ENCODE measurements around the gene KCNQ5.
"Not testable (repeated sequence)": the region's sequence is repeated elsewhere in the genome, so short reads cannot be mapped to it uniquely, and the experiment has no call there.

Gene KCNQ5

DNA sequence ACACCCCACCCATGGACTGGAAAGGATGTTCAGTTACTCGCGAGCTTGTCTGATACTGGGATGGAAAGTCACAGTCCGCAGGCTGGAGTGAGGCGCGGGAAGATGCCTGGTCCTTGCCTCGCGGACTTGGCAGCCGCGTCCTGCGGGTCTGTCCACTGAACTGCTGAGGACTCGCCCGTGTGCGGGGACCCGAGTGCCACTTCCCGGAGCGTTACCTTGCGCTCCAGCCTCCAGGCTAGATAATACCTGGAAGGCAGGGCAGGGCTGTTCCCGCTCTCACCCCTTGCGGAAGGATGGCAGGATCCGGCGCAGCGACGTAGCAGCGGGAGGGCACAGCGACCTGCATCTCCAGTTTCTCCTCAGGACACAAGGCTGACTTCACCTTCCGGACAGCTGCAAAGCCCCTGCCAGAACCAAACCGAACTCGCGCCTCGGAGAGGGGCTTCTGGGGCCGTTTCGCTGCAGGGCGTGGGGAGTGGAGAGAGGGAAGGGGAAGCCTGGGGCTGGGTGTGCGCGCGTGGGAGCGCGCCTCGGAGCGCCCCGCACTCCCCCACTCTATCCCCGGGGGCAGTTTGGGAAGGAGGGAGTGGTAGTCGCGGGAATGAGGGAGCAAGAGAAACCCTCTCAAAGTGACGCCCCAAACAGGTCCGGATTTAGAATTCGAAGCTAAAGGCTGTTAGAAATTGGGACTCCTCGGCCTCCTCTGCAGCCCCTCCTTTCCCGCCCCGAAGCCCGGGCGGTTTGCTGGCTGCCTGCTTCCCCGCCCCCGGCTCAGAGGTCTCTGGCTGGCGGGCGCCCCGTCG is at the start of gene KCNQ5:
TSS of gene KCNQ5 (plus strand) at position 774 of the 803 bp plus-strand sequence.
- TF ChIP-seq, protein P1, sequence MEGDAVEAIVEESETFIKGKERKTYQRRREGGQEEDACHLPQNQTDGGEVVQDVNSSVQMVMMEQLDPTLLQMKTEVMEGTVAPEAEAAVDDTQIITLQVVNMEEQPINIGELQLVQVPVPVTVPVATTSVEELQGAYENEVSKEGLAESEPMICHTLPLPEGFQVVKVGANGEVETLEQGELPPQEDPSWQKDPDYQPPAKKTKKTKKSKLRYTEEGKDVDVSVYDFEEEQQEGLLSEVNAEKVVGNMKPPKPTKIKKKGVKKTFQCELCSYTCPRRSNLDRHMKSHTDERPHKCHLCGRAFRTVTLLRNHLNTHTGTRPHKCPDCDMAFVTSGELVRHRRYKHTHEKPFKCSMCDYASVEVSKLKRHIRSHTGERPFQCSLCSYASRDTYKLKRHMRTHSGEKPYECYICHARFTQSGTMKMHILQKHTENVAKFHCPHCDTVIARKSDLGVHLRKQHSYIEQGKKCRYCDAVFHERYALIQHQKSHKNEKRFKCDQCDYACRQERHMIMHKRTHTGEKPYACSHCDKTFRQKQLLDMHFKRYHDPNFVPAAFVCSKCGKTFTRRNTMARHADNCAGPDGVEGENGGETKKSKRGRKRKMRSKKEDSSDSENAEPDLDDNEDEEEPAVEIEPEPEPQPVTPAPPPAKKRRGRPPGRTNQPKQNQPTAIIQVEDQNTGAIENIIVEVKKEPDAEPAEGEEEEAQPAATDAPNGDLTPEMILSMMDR (IDR thresholded peaks at IDR 0.05; ENCODE audit: control insufficient read depth, extremely low read depth, insufficient read depth), result no peak
- no peak for DNase-seq (ENCODE audit: low read depth)
- H3K4me3 ChIP-seq (ENCODE audit: low read depth, low read length), result peak within 1 kb of the TSS; percentile 55

DNA sequence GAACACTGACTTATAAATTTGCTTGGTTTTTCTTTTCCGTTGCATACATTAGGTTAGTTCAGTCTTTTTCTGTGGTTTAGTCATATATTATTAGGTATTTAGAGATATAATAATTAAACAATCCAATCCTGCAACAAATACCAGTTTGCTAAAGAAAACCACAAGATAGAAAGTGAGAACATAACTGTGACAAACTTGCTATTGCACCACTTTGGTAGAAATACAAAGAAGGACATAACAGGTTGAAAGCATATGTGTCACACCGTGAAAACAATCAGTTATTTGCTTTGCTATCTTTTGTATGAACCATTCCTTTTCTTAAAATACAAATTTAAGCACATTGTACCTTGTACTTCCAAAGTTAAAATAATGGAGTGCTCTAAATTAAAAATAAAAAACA is 42.0 kb upstream of the KCNQ5 start:
- TF ChIP-seq, protein P1 (IDR thresholded peaks at IDR 0.05; ENCODE audit: control insufficient read depth, extremely low read depth, insufficient read depth), result no peak
- no peak overlapping the region for H3K4me3 ChIP-seq (ENCODE audit: low read depth, low read length)
- no peak for DNase-seq (ENCODE audit: low read depth)

DNA sequence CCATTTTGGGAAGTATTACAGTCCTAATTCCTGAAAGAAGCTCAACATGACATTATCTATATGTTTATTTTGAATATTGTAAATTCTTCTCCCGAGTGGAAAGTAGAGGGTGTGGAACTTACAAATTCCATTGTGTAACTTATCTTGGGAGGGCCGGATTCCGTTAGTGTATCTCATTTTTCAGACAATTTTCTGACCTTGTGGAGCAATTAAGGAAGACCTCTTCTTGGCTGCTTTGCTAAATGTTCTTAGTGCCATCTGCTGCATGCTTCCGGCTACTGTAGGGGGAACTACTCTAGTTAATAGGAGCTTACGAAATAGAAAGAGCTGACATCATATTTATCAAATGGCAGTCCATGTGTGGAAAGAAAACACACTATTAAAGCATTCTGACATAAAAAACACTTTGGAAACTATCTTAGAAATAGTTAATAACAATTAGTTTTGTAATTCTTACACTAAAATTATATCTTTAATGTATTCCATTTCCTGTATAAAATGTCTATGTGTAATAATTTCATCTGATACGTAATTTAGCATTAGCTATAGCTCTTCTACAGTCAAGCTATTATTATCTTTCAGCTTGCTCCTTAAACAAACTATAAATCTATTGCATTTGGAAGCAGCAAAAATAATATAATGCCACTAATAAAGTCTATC is 41.5 kb upstream of the KCNQ5 start:
- DNase-seq (ENCODE audit: low read depth), result peak; percentile 34
- H3K4me3 ChIP-seq (ENCODE audit: low read depth, low read length), result no peak overlapping the region
- TF ChIP-seq, protein P1 (IDR thresholded peaks at IDR 0.05; ENCODE audit: control insufficient read depth, extremely low read depth, insufficient read depth), result peak; percentile 48

DNA sequence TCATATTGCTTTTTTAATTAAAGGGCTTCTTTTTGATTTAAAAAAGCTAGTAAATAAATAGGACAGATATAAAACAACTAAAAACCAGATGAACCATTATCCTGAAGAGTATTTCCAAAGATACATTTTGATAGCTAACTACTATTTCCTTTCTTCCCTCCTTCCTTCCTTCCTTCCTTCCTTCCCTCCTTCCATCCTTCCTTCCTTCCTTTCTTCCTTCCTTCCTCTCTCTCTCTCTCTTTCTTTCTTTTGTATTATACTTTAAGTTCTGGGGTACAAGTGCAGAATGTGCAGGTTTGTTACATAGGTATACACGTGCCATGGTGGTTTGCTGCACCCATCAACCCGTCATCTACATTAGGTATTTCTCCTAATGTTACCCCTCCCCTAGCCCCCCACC is 40.9 kb upstream of the KCNQ5 start:
- H3K4me3 ChIP-seq (ENCODE audit: low read depth, low read length); DNase-seq (ENCODE audit: low read depth): not testable (repeated sequence)

DNA sequence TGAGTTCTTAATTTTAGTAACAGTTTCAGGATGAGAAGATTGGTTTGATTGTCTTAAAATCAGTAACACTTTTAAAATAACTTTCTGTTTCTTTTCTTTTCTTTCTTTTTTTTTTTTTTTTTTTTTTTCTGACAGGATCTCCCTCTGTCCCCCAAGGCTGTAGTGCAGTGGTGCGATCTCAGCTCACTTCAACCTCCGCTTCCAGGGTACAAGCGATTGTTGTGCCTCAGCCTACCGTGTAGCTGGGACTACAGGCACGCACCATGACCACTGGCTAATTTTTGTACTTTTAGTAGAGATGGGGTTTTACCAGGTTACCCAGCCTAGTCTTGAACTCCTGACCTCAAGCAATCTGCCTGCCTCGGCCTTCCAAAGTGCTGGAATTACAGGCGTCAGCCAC is 33.7 kb upstream of the KCNQ5 start:
- H3K4me3 ChIP-seq (ENCODE audit: low read depth, low read length), result no peak overlapping the region
- TF ChIP-seq, protein P1 (IDR thresholded peaks at IDR 0.05; ENCODE audit: control insufficient read depth, extremely low read depth, insufficient read depth), result no peak

DNA sequence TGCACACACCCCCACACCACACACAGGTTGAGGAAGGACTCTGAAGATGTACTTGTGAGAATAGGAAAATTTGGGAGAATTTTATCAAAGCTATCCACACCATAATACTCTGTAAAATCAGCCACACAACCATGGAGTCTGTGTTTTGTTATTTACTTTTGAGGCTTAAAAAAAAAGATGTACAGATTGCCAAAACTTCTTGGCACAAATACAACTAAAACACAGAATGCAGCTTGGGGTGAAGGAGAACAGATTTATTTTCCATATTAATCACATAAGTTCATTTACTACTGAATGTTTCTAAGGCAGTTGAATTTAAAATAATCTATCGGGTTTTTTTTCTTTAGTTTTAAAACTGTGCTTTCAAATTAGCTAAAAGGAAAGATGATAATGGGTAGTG is 32.8 kb upstream of the KCNQ5 start:
- peak; percentile 52 for DNase-seq (ENCODE audit: low read depth)
- H3K4me3 ChIP-seq (ENCODE audit: low read depth, low read length), result no peak overlapping the region
- TF ChIP-seq, protein P1 (IDR thresholded peaks at IDR 0.05; ENCODE audit: control insufficient read depth, extremely low read depth, insufficient read depth), result no peak

More for the DNA sequence above, 33.7 kb upstream of the KCNQ5 start:
- no peak for DNase-seq (ENCODE audit: low read depth)

DNA sequence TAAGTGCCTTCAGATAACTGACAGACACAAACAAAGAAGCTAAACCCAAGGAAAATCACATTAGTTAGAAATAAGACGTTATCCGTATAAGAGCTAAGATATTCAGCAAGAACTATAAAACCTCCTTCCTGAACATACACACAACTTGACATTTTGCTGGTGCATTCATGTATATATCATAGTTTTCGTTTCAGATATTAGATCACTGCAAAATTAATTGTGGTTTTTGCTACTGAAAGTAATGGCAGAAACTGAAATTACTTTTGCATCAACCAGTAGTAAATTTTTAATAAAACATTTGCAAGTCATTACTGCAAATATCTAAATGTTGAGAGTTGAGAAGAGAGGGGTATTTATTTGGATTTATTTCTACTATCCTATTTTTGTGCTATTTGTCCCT is 26.1 kb upstream of the KCNQ5 start:
- no peak overlapping the region for H3K4me3 ChIP-seq (ENCODE audit: low read depth, low read length)
- TF ChIP-seq, protein P1 (IDR thresholded peaks at IDR 0.05; ENCODE audit: control insufficient read depth, extremely low read depth, insufficient read depth), result no peak

More for the DNA sequence above, 26.1 kb upstream of the KCNQ5 start:
- DNase-seq (ENCODE audit: low read depth), result no peak
